Measurements from ENCODE around the gene CD163.
A peak's percentile ranks its signal among the peaks of the same experiment; 100 is the strongest.
"Not testable (repeated sequence)": the region's sequence is repeated elsewhere in the genome, so short reads cannot be mapped to it uniquely, and the experiment has no call there.

The CD163 gene

GRCh38 chr12:7503686-7504415 is at the start of gene CD163:
Gene CD163 (minus strand): TSS chr12:7503777. CDS start chr12:7503690, 87 bp downstream.
- DNase-seq: no peak

GRCh38 chr12:7542813-7543212 is 39.2 kb upstream of the CD163 start:
- DNase-seq: no peak

GRCh38 chr12:7542046-7542445 is 38.5 kb upstream of the CD163 start:
- no peak for DNase-seq

- DNase-seq: no peak
These were observed 10.8 kb upstream of the CD163 start for GRCh38 chr12:7514416-7514815.

- peak in 1 of 14 donors; percentile 4 for DNase-seq
These were observed 9.0 kb upstream of the CD163 start for GRCh38 chr12:7512553-7512952.

- DNase-seq: not testable (repeated sequence)
These were observed 6.4 kb upstream of the CD163 start for GRCh38 chr12:7509793-7510470.

GRCh38 chr12:7502612-7503011 is 965 bp downstream of the CD163 start:
- DNase-seq: no peak

GRCh38 chr12:7501031-7501588 is 2.5 kb downstream of the CD163 start:
- no peak for DNase-seq

GRCh38 chr12:7499636-7500035 is 3.9 kb downstream of the CD163 start:
- DNase-seq: no peak

- peak in 1 of 14 donors; percentile 4 for DNase-seq
These were observed 4.8 kb downstream of the CD163 start for GRCh38 chr12:7498809-7499208.

GRCh38 chr12:7497661-7498060 is 5.9 kb downstream of the CD163 start:
- DNase-seq: no peak

GRCh38 chr12:7496451-7496850 is 7.1 kb downstream of the CD163 start:
- no peak for DNase-seq

- no peak for DNase-seq
These were observed 8.4 kb downstream of the CD163 start for GRCh38 chr12:7495136-7495535.

GRCh38 chr12:7493006-7493405 is 10.6 kb downstream of the CD163 start:
- no peak for DNase-seq

GRCh38 chr12:7486512-7486911 is 17.1 kb downstream of the CD163 start:
- no peak for DNase-seq

- DNase-seq: no peak
These were observed 18.5 kb downstream of the CD163 start for GRCh38 chr12:7485095-7485494.

- no peak for DNase-seq
These were observed 20.2 kb downstream of the CD163 start for GRCh38 chr12:7483343-7483742.

- no peak for DNase-seq
These were observed 23.8 kb downstream of the CD163 start for GRCh38 chr12:7479771-7480170.

GRCh38 chr12:7472060-7472459 is 31.5 kb downstream of the CD163 start:
- no peak for DNase-seq

GRCh38 chr12:7460375-7461259 is 43.0 kb downstream of the CD163 start:
- DNase-seq: peak in 3 of 14 donors; percentile 5 to 26 (median 6)

GRCh38 chr12:7459973-7460372 is 43.6 kb downstream of the CD163 start:
- DNase-seq: no peak

- no peak for DNase-seq
These were observed 51.8 kb downstream of the CD163 start for GRCh38 chr12:7451756-7452155.

GRCh38 chr12:7450667-7451066 is 52.9 kb downstream of the CD163 start:
- DNase-seq: no peak
